GM12875 (cell line): Measurements from ENCODE around the gene SFXN3.

ENCODE experiments used
- H3K4me3 ChIP-seq: one replicate; pipeline ENCODE4 v1.5.1; 2011; ENCODE audit warnings: low read depth, low read length, control low read depth
- TF ChIP-seq, protein P1 (sequence below): IDR thresholded peaks from 2 replicates; pipeline ENCODE4 v1.5.1; 2011; ENCODE audit warnings: low read depth, mild to moderate bottlenecking, control low read depth, inconsistent platforms, low read length, moderate library complexity, borderline replicate concordance; ENCODE audit not compliant: insufficient read depth

SFXN3 gene

DNA sequence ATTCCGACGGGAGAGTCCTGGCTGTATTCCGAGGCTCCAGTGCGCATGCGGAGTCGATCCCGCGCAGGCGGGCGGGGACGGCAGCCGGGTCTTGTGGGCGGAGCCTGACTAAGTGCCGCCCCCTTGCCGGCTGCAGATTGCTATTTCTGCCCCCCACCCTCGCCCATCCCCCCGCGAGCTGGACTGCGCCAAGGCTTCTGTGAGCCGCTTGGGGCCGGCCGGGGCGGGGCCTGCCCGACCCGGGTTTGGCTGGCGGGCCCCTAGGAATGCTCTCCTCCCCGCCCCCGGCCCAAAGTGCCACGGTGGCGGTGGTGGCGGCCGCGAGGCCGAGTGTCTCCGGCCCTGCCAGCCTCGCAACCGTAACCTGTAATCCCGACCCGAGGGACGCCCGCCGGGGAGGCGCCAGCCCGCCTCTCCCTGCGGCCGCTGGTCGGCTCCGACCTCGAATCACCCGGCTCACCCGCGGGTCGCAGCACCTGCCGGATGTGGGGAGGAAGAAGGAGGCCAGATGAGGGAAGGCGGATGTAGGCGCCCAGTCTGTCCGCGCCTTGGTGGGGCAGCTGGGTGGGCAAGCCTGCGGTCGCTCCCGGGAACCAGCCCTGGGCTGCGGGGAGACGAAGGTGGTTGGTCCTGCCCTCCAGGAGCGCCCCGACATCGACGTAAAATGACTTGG, 30.1 kb downstream of the SFXN3 start:
- TF ChIP-seq, protein P1, sequence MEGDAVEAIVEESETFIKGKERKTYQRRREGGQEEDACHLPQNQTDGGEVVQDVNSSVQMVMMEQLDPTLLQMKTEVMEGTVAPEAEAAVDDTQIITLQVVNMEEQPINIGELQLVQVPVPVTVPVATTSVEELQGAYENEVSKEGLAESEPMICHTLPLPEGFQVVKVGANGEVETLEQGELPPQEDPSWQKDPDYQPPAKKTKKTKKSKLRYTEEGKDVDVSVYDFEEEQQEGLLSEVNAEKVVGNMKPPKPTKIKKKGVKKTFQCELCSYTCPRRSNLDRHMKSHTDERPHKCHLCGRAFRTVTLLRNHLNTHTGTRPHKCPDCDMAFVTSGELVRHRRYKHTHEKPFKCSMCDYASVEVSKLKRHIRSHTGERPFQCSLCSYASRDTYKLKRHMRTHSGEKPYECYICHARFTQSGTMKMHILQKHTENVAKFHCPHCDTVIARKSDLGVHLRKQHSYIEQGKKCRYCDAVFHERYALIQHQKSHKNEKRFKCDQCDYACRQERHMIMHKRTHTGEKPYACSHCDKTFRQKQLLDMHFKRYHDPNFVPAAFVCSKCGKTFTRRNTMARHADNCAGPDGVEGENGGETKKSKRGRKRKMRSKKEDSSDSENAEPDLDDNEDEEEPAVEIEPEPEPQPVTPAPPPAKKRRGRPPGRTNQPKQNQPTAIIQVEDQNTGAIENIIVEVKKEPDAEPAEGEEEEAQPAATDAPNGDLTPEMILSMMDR = no peak

DNA sequence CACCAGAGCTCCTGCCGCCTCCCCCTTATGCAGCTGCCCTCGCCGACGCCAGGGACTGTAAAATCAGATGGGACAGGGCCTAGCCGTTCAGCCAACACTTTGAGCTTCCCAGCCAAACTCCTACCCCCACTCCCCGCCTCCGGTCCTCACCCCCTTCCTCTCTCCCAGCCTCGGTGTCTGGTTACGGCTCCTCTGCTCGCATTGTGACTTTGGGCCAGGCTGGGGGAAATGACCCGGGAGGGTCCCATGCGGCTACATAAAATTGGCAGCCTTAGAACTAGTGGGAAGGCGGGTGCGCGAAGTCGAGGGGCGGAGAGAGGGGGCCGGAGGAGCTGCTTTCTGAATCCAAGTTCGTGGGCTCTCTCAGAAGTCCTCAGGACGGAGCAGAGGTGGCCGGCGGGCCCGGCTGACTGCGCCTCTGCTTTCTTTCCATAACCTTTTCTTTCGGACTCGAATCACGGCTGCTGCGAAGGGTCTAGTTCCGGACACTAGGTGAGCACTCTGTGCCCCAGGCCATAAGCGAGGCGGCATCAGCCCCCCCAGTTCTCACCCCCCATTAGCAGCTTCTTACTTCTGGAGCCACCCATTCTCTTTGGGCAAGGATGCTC, 30.7 kb downstream of the SFXN3 start, which contains the start of gene KAZALD1:
Gene KAZALD1 (plus strand): TSS at position 366 of the 608 bp plus-strand sequence. CDS start 604 bp downstream, outside the sequence.
- peak within 1 kb of the TSS; percentile 84 for H3K4me3 ChIP-seq
- TF ChIP-seq, protein P1 = no peak

More for the DNA sequence above, 30.1 kb downstream of the SFXN3 start:
- H3K4me3 ChIP-seq = peak overlapping the region; percentile 84

DNA sequence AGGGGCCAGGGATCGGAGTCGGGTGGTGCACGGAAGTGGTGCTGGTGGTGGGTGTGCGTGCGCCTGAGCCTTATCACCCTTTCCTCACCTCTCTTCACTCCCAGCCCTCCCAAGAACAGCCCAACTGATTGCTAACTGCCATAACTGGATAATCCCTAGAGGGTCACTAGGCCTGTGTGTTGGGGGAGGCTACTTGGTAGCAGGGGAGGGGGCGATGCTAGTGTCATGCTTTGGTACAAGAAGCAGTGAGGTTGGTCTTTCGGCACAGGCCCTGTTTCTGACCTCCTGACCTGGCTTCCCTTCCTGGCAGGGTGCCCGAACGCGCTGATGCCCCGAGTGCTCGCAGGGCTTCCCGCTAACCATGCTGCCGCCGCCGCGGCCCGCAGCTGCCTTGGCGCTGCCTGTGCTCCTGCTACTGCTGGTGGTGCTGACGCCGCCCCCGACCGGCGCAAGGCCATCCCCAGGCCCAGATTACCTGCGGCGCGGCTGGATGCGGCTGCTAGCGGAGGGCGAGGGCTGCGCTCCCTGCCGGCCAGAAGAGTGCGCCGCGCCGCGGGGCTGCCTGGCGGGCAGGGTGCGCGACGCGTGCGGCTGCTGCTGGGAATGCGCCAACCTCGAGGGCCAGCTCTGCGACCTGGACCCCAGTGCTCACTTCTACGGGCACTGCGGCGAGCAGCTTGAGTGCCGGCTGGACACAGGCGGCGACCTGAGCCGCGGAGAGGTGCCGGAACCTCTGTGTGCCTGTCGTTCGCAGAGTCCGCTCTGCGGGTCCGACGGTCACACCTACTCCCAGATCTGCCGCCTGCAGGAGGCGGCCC, 31.4 kb downstream of the SFXN3 start:
- peak overlapping the region; percentile 52 for H3K4me3 ChIP-seq
- TF ChIP-seq, protein P1 = peak; percentile 88

DNA sequence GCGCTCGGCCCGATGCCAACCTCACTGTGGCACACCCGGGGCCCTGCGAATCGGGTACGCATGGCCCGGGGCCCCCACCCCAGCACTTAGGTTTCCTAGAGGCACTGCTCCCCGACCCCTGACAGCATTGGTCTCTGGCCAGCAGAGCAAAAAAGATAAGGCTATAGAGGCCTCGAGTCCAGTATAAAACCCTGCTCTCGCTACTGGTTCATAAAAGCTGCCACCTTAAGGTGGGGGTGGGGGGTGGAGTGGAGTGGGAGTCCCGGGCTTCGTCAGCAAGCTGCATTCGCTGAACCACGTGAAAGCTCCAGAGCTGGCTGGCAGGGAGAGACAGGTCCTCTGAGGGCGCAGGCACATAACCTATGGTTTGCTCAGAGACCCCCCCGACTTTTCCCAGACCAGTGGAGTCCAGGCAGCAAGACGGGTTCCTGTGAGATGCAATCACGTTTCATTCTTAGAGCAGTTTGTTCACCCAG, 32.1 kb downstream of the SFXN3 start:
- TF ChIP-seq, protein P1 = no peak
- H3K4me3 ChIP-seq = peak overlapping the region; percentile 52

DNA sequence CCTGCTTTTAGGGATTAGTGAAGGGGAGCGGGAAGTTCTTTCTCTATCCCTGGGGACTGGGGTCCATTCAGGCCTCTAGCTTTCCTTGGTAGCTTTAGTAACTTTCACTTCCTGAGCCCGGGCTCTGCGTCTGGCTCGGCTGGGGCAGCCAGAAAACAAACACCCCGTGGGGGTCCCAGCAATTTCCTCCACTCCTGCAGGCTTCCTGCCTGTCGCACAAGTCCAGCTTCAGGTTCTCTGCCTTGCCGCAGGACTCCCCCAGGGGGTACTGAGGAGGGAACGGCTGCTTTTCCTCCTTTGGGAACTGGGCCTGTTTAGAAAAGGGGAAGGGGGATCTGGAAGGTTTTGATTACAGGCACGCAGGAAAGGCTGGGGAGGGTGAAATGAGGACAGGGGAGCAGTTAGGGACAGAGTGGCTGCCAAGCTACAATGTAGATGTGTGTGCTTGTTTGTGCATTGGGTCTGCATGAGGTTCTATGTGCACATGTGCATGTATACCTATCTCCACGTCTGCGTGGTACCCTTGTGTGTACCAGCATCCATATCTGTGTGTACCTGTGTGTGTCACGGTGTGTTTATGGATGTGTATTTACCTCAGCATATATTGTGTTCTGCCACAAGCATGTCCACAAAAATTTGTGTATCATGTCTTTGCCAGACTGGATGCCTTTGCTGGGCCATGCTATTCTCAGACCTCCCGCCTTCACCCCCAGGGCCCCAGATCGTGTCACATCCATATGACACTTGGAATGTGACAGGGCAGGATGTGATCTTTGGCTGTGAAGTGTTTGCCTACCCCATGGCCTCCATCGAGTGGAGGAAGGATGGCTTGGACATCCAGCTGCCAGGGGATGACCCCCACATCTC, 32.7 kb downstream of the SFXN3 start:
- TF ChIP-seq, protein P1 = no peak
- no peak overlapping the region for H3K4me3 ChIP-seq

DNA sequence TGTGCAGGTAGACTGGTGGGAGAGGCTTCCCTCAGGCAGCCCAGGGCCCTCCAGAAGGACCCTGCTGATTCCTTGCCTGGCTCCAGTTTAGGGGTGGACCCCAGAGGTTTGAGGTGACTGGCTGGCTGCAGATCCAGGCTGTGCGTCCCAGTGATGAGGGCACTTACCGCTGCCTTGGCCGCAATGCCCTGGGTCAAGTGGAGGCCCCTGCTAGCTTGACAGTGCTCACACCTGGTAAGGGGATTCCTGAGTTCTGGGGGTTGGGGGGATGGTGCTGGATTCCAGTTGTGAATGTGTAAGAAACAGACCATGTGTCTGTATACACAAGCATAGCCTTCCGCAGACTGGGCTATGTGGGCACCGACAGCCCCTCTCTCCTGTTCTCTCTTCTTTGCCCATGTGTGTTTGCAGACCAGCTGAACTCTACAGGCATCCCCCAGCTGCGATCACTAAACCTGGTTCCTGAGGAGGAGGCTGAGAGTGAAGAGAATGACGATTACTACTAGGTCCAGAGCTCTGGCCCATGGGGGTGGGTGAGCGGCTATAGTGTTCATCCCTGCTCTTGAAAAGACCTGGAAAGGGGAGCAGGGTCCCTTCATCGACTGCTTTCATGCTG, 33.5 kb downstream of the SFXN3 start:
- H3K4me3 ChIP-seq = no peak overlapping the region
- TF ChIP-seq, protein P1 = no peak
